ENCODE measurements around the gene LTB. TPM values are rescaled to one million over a fixed set of nuclear protein-coding genes. Genes with fewer than 3 reads are reported as not detected.

LTB gene
- polyA plus RNA-seq, 1 of the 3 experiments (the other 2 are of a cell fraction), result 0.10 TPM

DNA sequence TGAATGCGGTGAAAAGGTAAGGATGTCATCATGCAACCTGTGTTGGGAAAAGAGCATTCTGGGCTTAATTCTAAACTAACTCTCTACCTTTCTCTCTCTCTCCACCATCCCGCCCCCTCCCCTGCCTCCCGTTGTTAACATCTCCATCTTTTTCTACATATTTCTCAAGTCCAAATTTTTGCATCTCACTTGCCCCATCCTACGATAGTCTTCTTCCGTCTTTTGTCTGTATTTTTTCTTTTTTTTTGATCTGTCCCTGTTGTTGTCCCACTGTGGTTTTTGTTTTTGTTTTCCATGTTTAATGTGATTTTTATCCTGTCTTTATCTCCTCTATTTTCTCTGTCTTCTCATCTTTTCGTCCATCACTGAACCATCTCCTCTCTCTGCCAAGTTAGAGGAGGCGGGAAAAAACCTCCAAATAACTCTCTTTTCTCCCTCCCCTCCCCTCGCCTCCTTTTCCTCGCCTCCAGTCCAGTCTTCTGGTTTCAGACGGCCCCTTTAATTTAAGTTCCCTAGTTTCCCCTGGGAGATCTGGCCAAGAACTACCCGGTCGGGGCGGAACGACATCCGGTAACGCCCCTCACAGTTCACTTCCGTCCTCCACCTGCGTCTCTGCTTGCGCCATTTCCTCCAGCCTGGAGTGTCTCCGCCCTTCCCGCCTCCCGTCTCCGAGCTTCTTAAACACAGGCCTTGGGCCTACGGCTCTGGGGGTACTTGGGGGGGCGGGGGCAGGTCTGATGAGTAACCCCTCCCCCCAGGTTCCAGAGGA, 35.1 kb downstream of the LTB start, which contains the start of gene NFKBIL1 (continued):
- TF ChIP-seq JUND (IDR thresholded peaks at IDR 0.05), result no peak
- peak; percentile 78 for TF ChIP-seq RCOR1 (IDR thresholded peaks at IDR 0.05; ENCODE audit: low read length)
- TF ChIP-seq EP300 (IDR thresholded peaks at IDR 0.05; ENCODE audit: borderline replicate concordance in 1 of 2, low read depth in 1 of 2, low read length in 1 of 2), result no peak
- peak; percentile 57 for TF ChIP-seq MXI1 (IDR thresholded peaks at IDR 0.05; ENCODE audit: low read depth, low read length)
- no peak for TF ChIP-seq MEF2A (IDR thresholded peaks at IDR 0.05; ENCODE audit: borderline replicate concordance, low read depth)
- TF ChIP-seq SIN3A (IDR thresholded peaks at IDR 0.05; ENCODE audit: borderline replicate concordance, low read depth, low read length), result 0 out of 2 replicates have a peak, but pooled peaks have one; percentile 76
- no peak for TF ChIP-seq FOXM1 (IDR thresholded peaks at IDR 0.05; ENCODE audit: low read depth)
- TF ChIP-seq, protein P1, sequence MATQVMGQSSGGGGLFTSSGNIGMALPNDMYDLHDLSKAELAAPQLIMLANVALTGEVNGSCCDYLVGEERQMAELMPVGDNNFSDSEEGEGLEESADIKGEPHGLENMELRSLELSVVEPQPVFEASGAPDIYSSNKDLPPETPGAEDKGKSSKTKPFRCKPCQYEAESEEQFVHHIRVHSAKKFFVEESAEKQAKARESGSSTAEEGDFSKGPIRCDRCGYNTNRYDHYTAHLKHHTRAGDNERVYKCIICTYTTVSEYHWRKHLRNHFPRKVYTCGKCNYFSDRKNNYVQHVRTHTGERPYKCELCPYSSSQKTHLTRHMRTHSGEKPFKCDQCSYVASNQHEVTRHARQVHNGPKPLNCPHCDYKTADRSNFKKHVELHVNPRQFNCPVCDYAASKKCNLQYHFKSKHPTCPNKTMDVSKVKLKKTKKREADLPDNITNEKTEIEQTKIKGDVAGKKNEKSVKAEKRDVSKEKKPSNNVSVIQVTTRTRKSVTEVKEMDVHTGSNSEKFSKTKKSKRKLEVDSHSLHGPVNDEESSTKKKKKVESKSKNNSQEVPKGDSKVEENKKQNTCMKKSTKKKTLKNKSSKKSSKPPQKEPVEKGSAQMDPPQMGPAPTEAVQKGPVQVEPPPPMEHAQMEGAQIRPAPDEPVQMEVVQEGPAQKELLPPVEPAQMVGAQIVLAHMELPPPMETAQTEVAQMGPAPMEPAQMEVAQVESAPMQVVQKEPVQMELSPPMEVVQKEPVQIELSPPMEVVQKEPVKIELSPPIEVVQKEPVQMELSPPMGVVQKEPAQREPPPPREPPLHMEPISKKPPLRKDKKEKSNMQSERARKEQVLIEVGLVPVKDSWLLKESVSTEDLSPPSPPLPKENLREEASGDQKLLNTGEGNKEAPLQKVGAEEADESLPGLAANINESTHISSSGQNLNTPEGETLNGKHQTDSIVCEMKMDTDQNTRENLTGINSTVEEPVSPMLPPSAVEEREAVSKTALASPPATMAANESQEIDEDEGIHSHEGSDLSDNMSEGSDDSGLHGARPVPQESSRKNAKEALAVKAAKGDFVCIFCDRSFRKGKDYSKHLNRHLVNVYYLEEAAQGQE (IDR thresholded peaks at IDR 0.05; ENCODE audit: low read depth, low read length), result 0 out of 2 replicates have a peak, but pooled peaks have one; percentile 49

DNA sequence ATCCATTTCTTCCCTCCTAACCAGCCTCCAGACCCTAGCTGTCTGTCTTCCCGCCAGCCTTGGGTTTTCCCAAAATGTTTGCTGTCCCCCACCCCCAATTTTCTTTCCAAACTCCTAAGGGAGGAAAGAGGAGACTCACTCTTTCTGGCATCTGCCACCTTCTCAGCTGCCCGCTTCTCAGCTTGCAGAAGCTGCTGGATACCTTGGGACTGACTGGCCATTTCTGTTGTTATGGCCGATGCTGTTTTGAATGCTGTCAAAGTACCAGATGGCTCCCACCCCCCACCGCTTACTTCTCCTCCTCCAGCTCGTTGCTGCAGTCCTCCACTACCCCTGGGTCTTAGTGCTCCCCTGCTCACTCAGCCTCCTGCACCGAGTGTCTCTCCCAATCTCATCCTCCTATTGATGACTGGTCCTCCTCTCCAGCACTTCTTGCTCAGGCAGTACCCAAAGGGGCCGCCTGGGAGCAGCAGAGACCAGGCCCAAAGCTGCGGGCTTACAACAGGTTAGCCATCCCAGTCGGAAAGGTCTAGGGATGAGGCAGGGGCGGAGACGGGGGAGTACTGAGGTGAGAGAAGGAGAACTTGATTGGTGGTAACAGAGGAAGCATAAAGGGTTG, 35.8 kb downstream of the LTB start, which contains the start of gene ATP6V1G2:
Gene ATP6V1G2 (minus strand): TSS at position 270 of the 619 bp plus-strand sequence. CDS start 49 bp downstream, at position 221.
- DNase-seq, result peak; percentile 78
- Histone ChIP-seq H3K79me2 (ENCODE audit: insufficient read depth) (peaks cover 50% of the 10 kb centered on the region), H3K4me3 (ENCODE audit: low read depth in 2 of 2, low read length in 1 of 2) (peak within 1 kb of the TSS; percentile 52 to 77), H3K4me2 (peak within 1 kb of the TSS; percentile 92), H3F3A (replicated peaks; ENCODE audit: insufficient read depth) (peaks cover 18% of the 10 kb centered on the region), H3K36me3 (replicated peaks in 1 of 2; ENCODE audit: control insufficient read depth in 1 of 2, insufficient read depth in 2 of 2, low read length in 1 of 2) (peaks cover 5 to 19% of the 10 kb centered on the region in 2 experiments), H3K27ac (ENCODE audit: low read depth in 2 of 2, low read length in 1 of 2) (peak within 1 kb of the TSS; percentile 68 to 74), H3K9me2 (no peaks in the 10 kb centered on the region), H3K4me1 (ENCODE audit: control insufficient read depth in 1 of 2, insufficient read depth in 2 of 2, low read depth in 1 of 2, low read length in 1 of 2) (peaks cover 8 to 11% of the 10 kb centered on the region in 2 experiments; a peak in 3 of 4 replicates), H3K9ac (peak within 1 kb of the TSS; percentile 88), H4K20me1 (ENCODE audit: insufficient read depth) (no peaks in the 10 kb centered on the region), H2AFZ (ENCODE audit: low read depth) (peak within 1 kb of the TSS; percentile 87), H3K9me3 (no peaks in the 10 kb centered on the region), H3K27me3 (ENCODE audit: insufficient read depth) (no peaks in the 10 kb centered on the region)
- ChIA-PET POLR2A (interaction anchor here (0.7 to 2.4 kb wide), 6 partner anchors 8 to 1425 kb away, joined by 3 to 18 read pairs (median 4); partner anchors contain the start of gene DDAH2), CTCF (interaction anchor here (0.5 to 11.9 kb wide), 39 partner anchors 9 to 644 kb away, joined by 3 to 301 read pairs (median 4); partner anchors contain the start of genes DXO, EHMT2, GPANK1 and LST1)
- WGBS (ENCODE audit: low lambda C conversion rate), result 11% methylated on average over 11 of the region's 11 CpGs
- peak; percentile 93 for TF ChIP-seq CHD2 (IDR thresholded peaks at IDR 0.05; ENCODE audit: low read length, partially characterized antibody)
- TF ChIP-seq, protein P2, sequence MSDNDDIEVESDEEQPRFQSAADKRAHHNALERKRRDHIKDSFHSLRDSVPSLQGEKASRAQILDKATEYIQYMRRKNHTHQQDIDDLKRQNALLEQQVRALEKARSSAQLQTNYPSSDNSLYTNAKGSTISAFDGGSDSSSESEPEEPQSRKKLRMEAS (IDR thresholded peaks at IDR 0.05; ENCODE audit: low read depth), result peak; percentile 72
- no peak for TF ChIP-seq JUND (IDR thresholded peaks at IDR 0.05)
- TF ChIP-seq MXI1 (IDR thresholded peaks at IDR 0.05; ENCODE audit: low read depth, low read length), result peak; percentile 90
- TF ChIP-seq POLR2AphosphoS5 (IDR thresholded peaks at IDR 0.05; ENCODE audit: low read depth, low read length), result 0 out of 2 replicates have a peak, but pooled peaks have one; percentile 23
- TF ChIP-seq, protein P3, sequence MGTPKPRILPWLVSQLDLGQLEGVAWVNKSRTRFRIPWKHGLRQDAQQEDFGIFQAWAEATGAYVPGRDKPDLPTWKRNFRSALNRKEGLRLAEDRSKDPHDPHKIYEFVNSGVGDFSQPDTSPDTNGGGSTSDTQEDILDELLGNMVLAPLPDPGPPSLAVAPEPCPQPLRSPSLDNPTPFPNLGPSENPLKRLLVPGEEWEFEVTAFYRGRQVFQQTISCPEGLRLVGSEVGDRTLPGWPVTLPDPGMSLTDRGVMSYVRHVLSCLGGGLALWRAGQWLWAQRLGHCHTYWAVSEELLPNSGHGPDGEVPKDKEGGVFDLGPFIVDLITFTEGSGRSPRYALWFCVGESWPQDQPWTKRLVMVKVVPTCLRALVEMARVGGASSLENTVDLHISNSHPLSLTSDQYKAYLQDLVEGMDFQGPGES (IDR thresholded peaks at IDR 0.05; ENCODE audit: low read depth, low read length), result no peak
- no peak for TF ChIP-seq RXRA (IDR thresholded peaks at IDR 0.05; ENCODE audit: borderline replicate concordance, low read depth)
- TF ChIP-seq TAF1 (IDR thresholded peaks at IDR 0.05; ENCODE audit: borderline replicate concordance, low read depth, low read length), result peak; percentile 33
- TF ChIP-seq MEF2A (IDR thresholded peaks at IDR 0.05; ENCODE audit: borderline replicate concordance, low read depth), result no peak
- no peak for TF ChIP-seq GATA2 (CRISPR knock-in tag; IDR thresholded peaks at IDR 0.05)
- TF ChIP-seq, protein P1 (IDR thresholded peaks at IDR 0.05; ENCODE audit: low read depth, low read length), result no peak
- TF ChIP-seq EP300 (IDR thresholded peaks at IDR 0.05; ENCODE audit: borderline replicate concordance in 1 of 2, low read depth in 1 of 2, low read length in 1 of 2), result no peak
- no peak for TF ChIP-seq NRF1 (IDR thresholded peaks at IDR 0.05; ENCODE audit: low read depth, low read length)
- TF ChIP-seq FOSL2 (IDR thresholded peaks at IDR 0.05; ENCODE audit: borderline replicate concordance, low read depth), result no peak
